CD4-positive, alpha-beta memory T cell (primary cell): ENCODE measurements around the gene PCNA. TPM values are rescaled to one million over a fixed set of nuclear protein-coding genes. Genes with fewer than 3 reads are reported as not detected.
A peak's percentile ranks its signal among the peaks of the same experiment; 100 is the strongest.
"Not testable (repeated sequence)": the region's sequence is repeated elsewhere in the genome, so short reads cannot be mapped to it uniquely, and the experiment has no call there.

Source experiments
- CTCF ChIA-PET: fragments of 350-600 bp; sonication (Branson Sonifier 250); formaldehyde crosslinking; loops from one replicate; lab custom pipeline; 2021; ENCODE audit warnings: inconsistent platforms; ENCODE audit not compliant: partially characterized antibody; lab: Charles Lee
- POLR2A ChIA-PET: fragments of 350-600 bp; sonication (Branson Sonifier 250); formaldehyde crosslinking; loops from one replicate; lab custom pipeline; 2021; ENCODE audit not compliant: partially characterized antibody; lab: Charles Lee
- DNase-seq, 5 donors: peaks; one replicate each; pipeline versions ENCODE4 v3.0.0 to v3.0.0-alpha.2; 2020 to 2022; ENCODE audit warnings: mixed read lengths in 1 of 5
- H3K27ac ChIP-seq: one replicate; pipeline ENCODE4 v1.7.0; 2013; ENCODE audit warnings: low read depth, low read length
- H3K27me3 ChIP-seq: 2 replicates; pipeline ENCODE4 v1.7.0; 2013; ENCODE audit warnings: mild to moderate bottlenecking, low read length, moderate library complexity; ENCODE audit not compliant: insufficient read depth
- H3K36me3 ChIP-seq: 2 replicates; pipeline ENCODE4 v1.7.0; 2013; ENCODE audit warnings: mild to moderate bottlenecking, low read length, moderate library complexity; ENCODE audit not compliant: insufficient read depth
- H3K4me1 ChIP-seq: 2 replicates; pipeline ENCODE4 v1.7.0; 2013; ENCODE audit warnings: mild to moderate bottlenecking, low read length, moderate library complexity; ENCODE audit not compliant: insufficient read depth
- H3K4me3 ChIP-seq, 2 donors: one replicate each; pipeline ENCODE4 v1.7.0; 2013; ENCODE audit warnings: low read length in 2 of 2, mild to moderate bottlenecking in 1 of 2
- H3K9me3 ChIP-seq, 2 donors: one replicate each; pipeline ENCODE4 v1.7.0; 2013; ENCODE audit warnings: low read length in 2 of 2, control low read depth in 1 of 2; ENCODE audit not compliant: control insufficient read depth in 1 of 2
- H3K27ac Mint-ChIP-seq, 7 donors: one replicate each; pipeline ENCODE4 v1.8.0; 2020 to 2021; ENCODE audit warnings: mixed read lengths in 7 of 7, mild to moderate bottlenecking in 6 of 7, inconsistent platforms in 3 of 7, moderate library complexity in 3 of 7
- H3K27me3 Mint-ChIP-seq, 2 donors: one replicate each; pipeline ENCODE4 v1.8.0; 2020 to 2021; ENCODE audit warnings: mixed read lengths in 2 of 2
- H3K36me3 Mint-ChIP-seq, 2 donors: one replicate each; pipeline ENCODE4 v1.8.0; 2020 to 2021; ENCODE audit warnings: mixed read lengths in 2 of 2, inconsistent platforms in 1 of 2, mild to moderate bottlenecking in 1 of 2
- H3K4me1 Mint-ChIP-seq, 4 donors: one replicate each; pipeline ENCODE4 v1.8.0; 2020 to 2021; ENCODE audit warnings: mixed read lengths in 4 of 4, mild to moderate bottlenecking in 1 of 4
- H3K4me3 Mint-ChIP-seq, 8 donors: one replicate each; pipeline ENCODE4 v1.8.0; 2020 to 2021; ENCODE audit warnings: mixed read lengths in 8 of 8, mild to moderate bottlenecking in 7 of 8, moderate library complexity in 6 of 8, inconsistent platforms in 3 of 8
- H3K9me3 Mint-ChIP-seq, 8 donors: one replicate each; pipeline ENCODE4 v1.8.0; 2020 to 2021; ENCODE audit warnings: mixed read lengths in 8 of 8, mild to moderate bottlenecking in 5 of 8, inconsistent platforms in 3 of 8, moderate library complexity in 1 of 8
- intact Hi-C: fragments of 100-400 bp; cut with micrococcal nuclease; formaldehyde crosslinking; loops from one replicate; pipeline ENCODE4 v1.15.1; 2023
- polyA plus RNA-seq, 2 donors: library from polyadenylated mRNA; unstranded; fragments of 300-500 nt; fragmentation: Illumina TruSeq; gene quantifications; one replicate each; pipeline ENCODE4 v1.2.3, GENCODE V29; 2021
- total RNA-seq, 2 experiments: library from RNA; stranded (reverse); gene quantifications; one replicate each; pipeline ENCODE4 v1.2.3, GENCODE V29; 2021

Gene PCNA
- total and polyA plus RNA-seq, 4 experiments from 2014 or later = 60.0 to 71.9 (median 64.6) TPM

GRCh38 chr20:5071942-5072341 is 47.8 kb downstream of the PCNA start:
- intact Hi-C loops, H3K27me3 Mint-ChIP-seq, H3K36me3 Mint-ChIP-seq, H3K27me3 ChIP-seq, H3K36me3 ChIP-seq, H3K27ac ChIP-seq, H3K9me3 Mint-ChIP-seq, H3K4me3 ChIP-seq, H3K4me1 Mint-ChIP-seq, H3K4me3 Mint-ChIP-seq, H3K9me3 ChIP-seq, DNase-seq, H3K4me1 ChIP-seq, POLR2A ChIA-PET, H3K27ac Mint-ChIP-seq: not testable (repeated sequence)
- CTCF ChIA-PET = interaction anchor here (1.0 to 1.9 kb wide), 2 partner anchors 15 to 29 kb away, joined by 3 to 4 read pairs; no protein-coding TSS in a partner anchor

- H3K4me3 ChIP-seq = no peak overlapping the region
- no peaks in the 10 kb centered on the region for H3K4me1 ChIP-seq
- Mint-ChIP-seq H3K36me3 (no peaks in the 10 kb centered on the region), H3K27me3 (no peaks in the 10 kb centered on the region), H3K27ac (peak overlapping the region in 1 of 7 donors; percentile 62), H3K9me3 (no peaks in the 10 kb centered on the region), H3K4me1 (peaks cover 0 to 6% (median under 1%) of the 10 kb centered on the region in 4 donors), H3K4me3 (no peak overlapping the region)
- ChIA-PET CTCF (no interaction called here), POLR2A (no interaction called here)
- no peak for DNase-seq
- H3K9me3 ChIP-seq = no peaks in the 10 kb centered on the region
- intact Hi-C loops = no loop called here
- H3K27me3 ChIP-seq = no peaks in the 10 kb centered on the region
- H3K27ac ChIP-seq = no peak overlapping the region
- no peaks in the 10 kb centered on the region for H3K36me3 ChIP-seq
Observed at GRCh38 chr20:5070570-5070969, 49.2 kb downstream of the PCNA start.

- Mint-ChIP-seq H3K27ac (no peak overlapping the region), H3K4me3 (no peak overlapping the region), H3K9me3 (no peaks in the 10 kb centered on the region), H3K27me3 (no peaks in the 10 kb centered on the region), H3K4me1 (peaks cover 0 to 6% (median under 1%) of the 10 kb centered on the region in 4 donors), H3K36me3 (no peaks in the 10 kb centered on the region)
- intact Hi-C loops = no loop called here
- Histone ChIP-seq H3K27ac (no peak overlapping the region), H3K4me1 (no peaks in the 10 kb centered on the region), H3K36me3 (no peaks in the 10 kb centered on the region), H3K9me3 (no peaks in the 10 kb centered on the region), H3K4me3 (no peak overlapping the region), H3K27me3 (no peaks in the 10 kb centered on the region)
- POLR2A ChIA-PET = no interaction called here
- DNase-seq = no peak
- CTCF ChIA-PET = no interaction called here
Observed at GRCh38 chr20:5070081-5070480, 49.7 kb downstream of the PCNA start.

- H3K27me3 ChIP-seq = no peaks in the 10 kb centered on the region
- no peaks in the 10 kb centered on the region for H3K9me3 Mint-ChIP-seq
- H3K4me3 Mint-ChIP-seq = no peak overlapping the region
- ChIA-PET POLR2A (no interaction called here), CTCF (interaction anchor here (1.6 kb wide), 1 partner anchor 13 kb away, joined by 6 read pairs; no protein-coding TSS in a partner anchor)
- H3K9me3 ChIP-seq = no peaks in the 10 kb centered on the region
- no peaks in the 10 kb centered on the region for H3K4me1 ChIP-seq
- H3K27me3 Mint-ChIP-seq = no peaks in the 10 kb centered on the region
- H3K4me1 Mint-ChIP-seq = peaks cover 0 to 6% (median under 1%) of the 10 kb centered on the region in 4 donors
- H3K27ac Mint-ChIP-seq = peak overlapping the region in 1 of 7 donors; percentile 43
- intact Hi-C loops = no loop called here
- H3K36me3 ChIP-seq = no peaks in the 10 kb centered on the region
- no peak overlapping the region for H3K27ac ChIP-seq
- no peak overlapping the region for H3K4me3 ChIP-seq
- H3K36me3 Mint-ChIP-seq = no peaks in the 10 kb centered on the region
- DNase-seq = no peak
Observed at GRCh38 chr20:5069141-5069806, 50.5 kb downstream of the PCNA start.

- Histone ChIP-seq H3K9me3 (no peaks in the 10 kb centered on the region), H3K27me3 (no peaks in the 10 kb centered on the region), H3K36me3 (no peaks in the 10 kb centered on the region), H3K4me1 (no peaks in the 10 kb centered on the region), H3K27ac (no peak overlapping the region), H3K4me3 (no peak overlapping the region)
- H3K9me3 Mint-ChIP-seq = no peaks in the 10 kb centered on the region
- ChIA-PET POLR2A (no interaction called here), CTCF (interaction anchor here (1.6 kb wide), 1 partner anchor 11 kb away, joined by 6 read pairs; no protein-coding TSS in a partner anchor)
- H3K27me3 Mint-ChIP-seq = no peaks in the 10 kb centered on the region
- no peak overlapping the region for H3K4me3 Mint-ChIP-seq
- intact Hi-C loops = no loop called here
- no peaks in the 10 kb centered on the region for H3K36me3 Mint-ChIP-seq
- peak overlapping the region in 1 of 7 donors; percentile 29 for H3K27ac Mint-ChIP-seq
- DNase-seq = no peak
- peaks cover 0 to 1% (median 0%) of the 10 kb centered on the region in 4 donors for H3K4me1 Mint-ChIP-seq
Observed at GRCh38 chr20:5067877-5068645, 51.7 kb downstream of the PCNA start.

- H3K27ac Mint-ChIP-seq = no peak overlapping the region
- intact Hi-C loops = no loop called here
Observed at GRCh38 chr20:5065879-5066383, 53.8 kb downstream of the PCNA start.

More at GRCh38 chr20:5065879-5066383, 53.8 kb downstream of the PCNA start:
- POLR2A ChIA-PET = interaction anchor here (0.7 kb wide), 1 partner anchor 318 kb away, joined by 3 read pairs; no protein-coding TSS in a partner anchor
- no peak for DNase-seq
- Histone ChIP-seq H3K36me3 (no peaks in the 10 kb centered on the region), H3K4me3 (no peak overlapping the region), H3K27me3 (no peaks in the 10 kb centered on the region), H3K4me1 (no peaks in the 10 kb centered on the region), H3K27ac (no peak overlapping the region), H3K9me3 (no peaks in the 10 kb centered on the region)
- Mint-ChIP-seq H3K9me3 (no peaks in the 10 kb centered on the region), H3K27me3 (no peaks in the 10 kb centered on the region), H3K4me1 (no peaks in the 10 kb centered on the region), H3K36me3 (no peaks in the 10 kb centered on the region), H3K4me3 (no peak overlapping the region)
- CTCF ChIA-PET = interaction anchor here (1.0 to 1.7 kb wide), 4 partner anchors 10 to 110 kb away, joined by 3 to 4 read pairs (median 4); no protein-coding TSS in a partner anchor
